Uterus (tissue), 2 donors: ENCODE results near the gene GJA5.

Source experiments
- CTCF ChIP-seq, 4 experiments: fragments of 200-600 bp in 2 of 4; fragments of 450-650 bp in 2 of 4; sonication (generic) in 2 of 4; IDR thresholded peaks; one replicate each; pipeline ENCODE4 v1.5.1; 2016 to 2019; ENCODE audit warnings: antibody characterized with exemption in 4 of 4, mild to moderate bottlenecking in 2 of 4, moderate library complexity in 1 of 4
- POLR2A ChIP-seq, 2 donors: fragments of 450-650 bp; IDR thresholded peaks; one replicate each; pipeline ENCODE4 v1.6.1; 2016; ENCODE audit warnings: antibody characterized with exemption in 2 of 2, mild to moderate bottlenecking in 1 of 2, moderate library complexity in 1 of 2

GRCh38 chr1:147762233-147763024 lies 2.0 kb upstream of the GJA5 start:
- TF ChIP-seq CTCF (IDR thresholded peaks at IDR 0.05) (no peak), POLR2A (IDR thresholded peaks at IDR 0.05) (no peak)
